MCF 10A (cell line): Measurements from ENCODE around the gene DCTPP1. TPM values are rescaled to one million over a fixed set of nuclear protein-coding genes. Genes with fewer than 3 reads are reported as not detected.

Source experiments
- BruUV-seq: library from RNA; stranded (reverse); fragments of 400-500 nt; replicated peaks from 2 replicates; lab custom pipeline; 2021; lab: Mats Ljungman, UMichigan
- CTCF ChIA-PET: fragments of 300-600 bp; sonication (Branson Sonifier 250); formaldehyde crosslinking; extraction: SDS; loops from one replicate; lab custom pipeline; 2021; ENCODE audit warnings: antibody characterized with exemption, inconsistent platforms; lab: Yijun Ruan, JAX
- POLR2A ChIA-PET: fragments of 300-600, 350-650 bp; sonication (Branson Sonifier 250); formaldehyde crosslinking; extraction: SDS; loops from one replicate; lab custom pipeline; 2020; ENCODE audit warnings: antibody characterized with exemption, inconsistent platforms; lab: Yijun Ruan, JAX
- DNase-seq: peaks from one replicate; pipeline ENCODE4 v3.0.0-alpha.2; 2018; ENCODE audit not compliant: unreplicated experiment
- H3K27ac Mint-ChIP-seq: one replicate; pipeline ENCODE4 v1.8.0; 2022; ENCODE audit warnings: mild to moderate bottlenecking, low read depth, mixed read lengths; ENCODE audit not compliant: unreplicated experiment
- H3K27me3 Mint-ChIP-seq: one replicate; pipeline ENCODE4 v1.8.0; 2022; ENCODE audit warnings: mixed read lengths; ENCODE audit not compliant: insufficient read depth, unreplicated experiment
- H3K36me3 Mint-ChIP-seq: one replicate; pipeline ENCODE4 v1.8.0; 2022; ENCODE audit warnings: mild to moderate bottlenecking, moderate library complexity, mixed read lengths; ENCODE audit not compliant: insufficient read depth, unreplicated experiment
- H3K4me1 Mint-ChIP-seq: one replicate; pipeline ENCODE4 v1.8.0; 2022; ENCODE audit warnings: mixed read lengths; ENCODE audit not compliant: insufficient read depth, unreplicated experiment
- H3K4me3 Mint-ChIP-seq: one replicate; pipeline ENCODE4 v1.8.0; 2022; ENCODE audit warnings: mild to moderate bottlenecking, moderate library complexity, mixed read lengths; ENCODE audit not compliant: unreplicated experiment
- H3K9me3 Mint-ChIP-seq: one replicate; pipeline ENCODE4 v1.8.0; 2022; ENCODE audit warnings: mixed read lengths; ENCODE audit not compliant: unreplicated experiment
- intact Hi-C: fragments of 100-400 bp; cut with micrococcal nuclease; formaldehyde crosslinking; loops from 2 replicates; pipeline ENCODE4 v1.14.1; 2022
- total RNA-seq: library from RNA; stranded (reverse); gene quantifications from 2 replicates; pipeline ENCODE4 v1.2.3, GENCODE V29; 2022
- TF ChIP-seq, protein P1 (sequence below): fragments of 200-600 bp; IDR thresholded peaks from one replicate; pipeline ENCODE4 v1.8.0; 2022; ENCODE audit warnings: antibody characterized with exemption, mild to moderate bottlenecking; ENCODE audit not compliant: unreplicated experiment

Gene DCTPP1
- total RNA-seq, 1 experiment from 2014 or later = 42.4 TPM

DNA sequence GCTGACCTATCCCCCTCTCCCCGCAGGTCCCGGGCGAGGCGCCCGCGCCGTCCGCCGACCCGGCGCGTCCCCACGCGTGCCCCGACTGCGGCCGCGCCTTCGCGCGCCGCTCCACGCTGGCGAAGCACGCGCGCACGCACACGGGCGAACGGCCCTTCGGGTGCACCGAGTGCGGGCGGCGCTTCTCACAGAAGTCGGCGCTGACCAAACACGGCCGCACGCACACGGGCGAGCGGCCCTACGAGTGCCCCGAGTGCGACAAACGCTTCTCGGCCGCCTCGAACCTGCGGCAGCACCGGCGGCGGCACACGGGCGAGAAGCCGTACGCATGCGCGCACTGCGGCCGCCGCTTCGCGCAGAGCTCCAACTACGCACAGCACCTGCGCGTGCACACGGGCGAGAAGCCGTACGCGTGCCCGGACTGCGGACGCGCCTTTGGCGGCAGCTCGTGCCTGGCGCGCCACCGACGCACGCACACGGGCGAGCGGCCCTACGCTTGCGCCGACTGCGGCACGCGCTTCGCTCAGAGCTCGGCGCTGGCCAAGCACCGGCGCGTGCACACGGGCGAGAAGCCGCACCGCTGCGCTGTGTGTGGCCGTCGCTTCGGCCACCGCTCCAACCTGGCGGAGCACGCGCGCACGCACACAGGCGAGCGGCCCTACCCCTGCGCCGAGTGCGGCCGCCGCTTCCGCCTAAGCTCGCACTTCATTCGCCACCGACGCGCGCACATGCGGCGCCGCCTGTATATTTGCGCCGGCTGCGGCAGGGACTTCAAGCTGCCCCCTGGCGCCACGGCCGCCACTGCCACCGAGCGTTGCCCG, 12.1 kb downstream of the DCTPP1 start:
- TF ChIP-seq, protein P1, sequence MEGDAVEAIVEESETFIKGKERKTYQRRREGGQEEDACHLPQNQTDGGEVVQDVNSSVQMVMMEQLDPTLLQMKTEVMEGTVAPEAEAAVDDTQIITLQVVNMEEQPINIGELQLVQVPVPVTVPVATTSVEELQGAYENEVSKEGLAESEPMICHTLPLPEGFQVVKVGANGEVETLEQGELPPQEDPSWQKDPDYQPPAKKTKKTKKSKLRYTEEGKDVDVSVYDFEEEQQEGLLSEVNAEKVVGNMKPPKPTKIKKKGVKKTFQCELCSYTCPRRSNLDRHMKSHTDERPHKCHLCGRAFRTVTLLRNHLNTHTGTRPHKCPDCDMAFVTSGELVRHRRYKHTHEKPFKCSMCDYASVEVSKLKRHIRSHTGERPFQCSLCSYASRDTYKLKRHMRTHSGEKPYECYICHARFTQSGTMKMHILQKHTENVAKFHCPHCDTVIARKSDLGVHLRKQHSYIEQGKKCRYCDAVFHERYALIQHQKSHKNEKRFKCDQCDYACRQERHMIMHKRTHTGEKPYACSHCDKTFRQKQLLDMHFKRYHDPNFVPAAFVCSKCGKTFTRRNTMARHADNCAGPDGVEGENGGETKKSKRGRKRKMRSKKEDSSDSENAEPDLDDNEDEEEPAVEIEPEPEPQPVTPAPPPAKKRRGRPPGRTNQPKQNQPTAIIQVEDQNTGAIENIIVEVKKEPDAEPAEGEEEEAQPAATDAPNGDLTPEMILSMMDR = no peak
- Mint-ChIP-seq H3K9me3 (no peaks in the 10 kb centered on the region), H3K36me3 (peaks cover 49% of the 10 kb centered on the region), H3K4me3 (peak overlapping the region; percentile 58), H3K27me3 (no peaks in the 10 kb centered on the region), H3K4me1 (peaks cover 4% of the 10 kb centered on the region), H3K27ac (no peak overlapping the region)
- intact Hi-C loops = no loop called here
- ChIA-PET POLR2A (interaction anchor here (0.7 to 2.1 kb wide), 24 partner anchors 9 to 601 kb away, joined by 3 to 22 read pairs (median 5); partner anchors contain the start of genes CD2BP2, DCTPP1, FBRS and PRR14), CTCF (interaction anchor here (0.9 to 1.8 kb wide), 6 partner anchors 9 to 211 kb away, joined by 3 to 8 read pairs (median 4); partner anchors contain the start of genes DCTPP1 and ZNF48)
- peak; percentile 74 for DNase-seq
- BruUV-seq = no TSS peak

DNA sequence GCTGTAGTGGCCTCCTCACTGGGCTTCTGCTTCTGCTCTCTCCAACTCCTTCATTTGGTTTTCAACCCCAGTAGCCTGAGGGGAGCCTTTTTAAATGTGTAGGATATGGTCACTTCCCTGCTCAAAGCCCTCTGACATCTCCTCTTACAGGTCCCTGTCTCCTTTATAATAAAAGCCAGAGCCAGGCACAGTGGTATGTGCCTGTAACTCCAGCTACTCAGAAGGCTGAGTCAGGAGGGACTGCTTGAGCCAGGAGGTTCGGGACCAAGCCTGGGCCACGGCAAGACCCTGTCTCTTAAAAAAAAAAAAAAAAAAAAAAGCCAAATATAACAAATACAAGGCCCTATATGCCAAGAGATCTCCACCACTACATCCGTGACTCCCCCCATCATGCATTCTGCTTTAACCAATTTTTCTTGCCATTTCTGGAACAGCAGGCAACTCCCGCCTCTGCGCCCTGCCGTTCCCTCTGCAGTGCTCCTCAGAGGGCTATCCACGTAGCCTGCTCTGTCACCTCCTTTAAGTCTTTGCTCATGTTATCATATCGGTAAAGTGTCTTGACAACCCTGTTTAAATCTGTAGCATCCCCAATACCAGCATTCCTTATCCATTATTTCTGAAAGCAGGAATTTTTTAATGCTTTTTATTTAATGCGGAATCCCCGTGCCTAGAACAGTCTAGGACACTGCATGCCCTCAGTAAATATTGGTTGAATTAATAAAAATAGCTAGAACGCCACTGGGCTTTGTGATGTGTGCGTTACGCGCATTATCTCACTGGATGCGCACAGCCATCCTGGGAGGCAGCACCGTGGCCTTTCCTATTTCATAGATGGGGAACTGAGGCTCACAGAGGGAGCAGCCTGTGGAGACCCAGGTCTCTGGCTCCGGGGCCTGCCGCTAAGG, 13.0 kb downstream of the DCTPP1 start:
- Mint-ChIP-seq H3K27ac (no peak overlapping the region), H3K27me3 (no peaks in the 10 kb centered on the region), H3K9me3 (no peaks in the 10 kb centered on the region), H3K36me3 (peaks cover 50% of the 10 kb centered on the region), H3K4me1 (peaks cover 10% of the 10 kb centered on the region), H3K4me3 (no peak overlapping the region)
- no TSS peak for BruUV-seq
- POLR2A ChIA-PET = interaction anchor here (0.7 to 2.1 kb wide), 18 partner anchors 8 to 600 kb away, joined by 3 to 22 read pairs (median 6); partner anchors contain the start of genes DCTPP1, PRR14, TBC1D10B and ZNF48
- DNase-seq = no peak
- CTCF ChIA-PET = interaction anchor here (0.7 to 1.8 kb wide), 7 partner anchors 8 to 280 kb away, joined by 3 to 8 read pairs (median 4); partner anchors contain the start of genes DCTPP1 and ZNF48
- intact Hi-C loops = no loop called here
- TF ChIP-seq, protein P1 = no peak

DNA sequence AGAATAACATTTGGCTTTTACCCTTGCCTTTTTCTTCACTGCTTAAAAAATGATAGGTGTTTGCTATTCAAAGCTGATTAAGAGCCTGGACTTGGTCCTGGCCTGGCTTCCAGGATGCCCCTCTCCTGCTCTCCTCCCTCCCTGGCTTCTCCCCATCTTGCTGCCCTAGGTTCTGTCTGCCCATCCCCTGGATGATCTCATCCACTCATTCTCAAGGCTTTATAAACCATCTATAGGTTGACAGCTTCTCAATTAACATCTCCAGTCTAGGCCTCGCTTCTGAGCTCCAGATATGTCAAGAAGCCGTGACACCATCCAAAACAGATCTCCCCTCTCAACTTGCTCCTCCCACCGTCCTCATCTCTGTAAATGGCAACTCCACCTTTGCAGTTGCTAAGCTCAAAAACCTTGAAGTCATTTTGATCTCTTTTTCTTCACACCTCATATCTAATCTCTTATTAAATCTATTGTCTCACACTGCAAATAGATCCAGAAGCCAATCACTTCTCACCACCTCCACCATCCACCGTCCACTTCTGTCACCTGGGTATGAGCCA, 13.7 kb downstream of the DCTPP1 start:
- H3K4me3 Mint-ChIP-seq = no peak overlapping the region
- H3K9me3 Mint-ChIP-seq = no peaks in the 10 kb centered on the region
- CTCF ChIA-PET = interaction anchor here (0.7 to 1.1 kb wide), 3 partner anchors 10 to 281 kb away, joined by 3 to 5 read pairs (median 3); no protein-coding TSS in a partner anchor
- H3K27ac Mint-ChIP-seq = peak overlapping the region; percentile 3
- H3K27me3 Mint-ChIP-seq = no peaks in the 10 kb centered on the region
- DNase-seq = no peak
- peaks cover 51% of the 10 kb centered on the region for H3K36me3 Mint-ChIP-seq
- TF ChIP-seq, protein P1 = no peak
- intact Hi-C loops = no loop called here
- BruUV-seq = no TSS peak
- H3K4me1 Mint-ChIP-seq = peaks cover 10% of the 10 kb centered on the region
- POLR2A ChIA-PET = interaction anchor here (1.7 kb wide), 1 partner anchor 9 kb away, joined by 10 read pairs; the partner anchor contains the start of gene ZNF771
